ENCODE results near the gene BCOR. TPM values are rescaled to one million over a fixed set of nuclear protein-coding genes. Genes with fewer than 3 reads are reported as not detected.
A peak's percentile ranks its signal among the peaks of the same experiment; 100 is the strongest.

Gene BCOR
- total and polyA plus RNA-seq, 9 of the 15 experiments (the other 6 are each of a cell fraction or from before 2014, with no cell fraction given): 27.5 to 113 (median 37.6) TPM

DNA sequence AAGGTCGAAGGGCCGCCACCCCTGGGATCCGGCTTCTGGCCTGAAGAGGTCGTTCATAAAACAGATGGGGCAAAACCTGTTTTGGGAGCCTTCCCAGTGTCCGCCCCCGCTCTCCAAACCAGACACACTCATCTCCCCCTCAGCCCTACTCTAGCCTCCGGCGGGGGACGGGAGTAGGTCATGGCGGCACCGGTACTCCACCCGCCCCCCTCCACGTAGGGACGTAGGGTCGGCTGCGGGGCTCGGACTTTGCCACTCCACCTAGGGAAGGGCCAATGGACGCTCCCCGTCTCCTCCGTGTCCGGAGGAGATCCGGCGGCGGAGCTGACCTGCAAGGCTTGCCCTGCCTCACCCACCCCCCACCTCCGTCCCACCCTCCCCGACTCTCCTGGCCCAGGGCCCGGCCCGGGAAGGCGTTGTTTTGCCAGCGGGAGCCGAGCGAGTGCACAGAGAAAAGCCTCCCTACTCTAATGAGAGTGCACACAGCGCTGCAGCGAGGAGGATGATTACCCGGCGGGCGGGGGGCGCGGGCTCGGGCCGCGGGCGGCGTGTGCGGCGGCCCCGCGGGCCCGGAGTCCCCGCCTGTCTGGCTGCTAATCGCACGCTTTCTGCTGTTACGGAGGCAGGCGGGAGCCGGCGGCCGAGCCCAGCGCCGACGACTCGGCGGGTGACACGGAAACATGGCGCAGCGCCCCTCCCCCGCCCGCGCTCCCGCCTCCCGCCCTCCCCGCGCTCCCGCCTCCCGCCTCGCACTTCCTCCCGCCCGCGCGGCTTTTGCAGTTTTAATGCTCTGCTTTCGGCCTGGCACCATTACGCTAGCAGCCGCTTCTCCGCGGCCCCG, 8.3 kb upstream of the BCOR start (continued):
- TF ChIP-seq, protein P1, sequence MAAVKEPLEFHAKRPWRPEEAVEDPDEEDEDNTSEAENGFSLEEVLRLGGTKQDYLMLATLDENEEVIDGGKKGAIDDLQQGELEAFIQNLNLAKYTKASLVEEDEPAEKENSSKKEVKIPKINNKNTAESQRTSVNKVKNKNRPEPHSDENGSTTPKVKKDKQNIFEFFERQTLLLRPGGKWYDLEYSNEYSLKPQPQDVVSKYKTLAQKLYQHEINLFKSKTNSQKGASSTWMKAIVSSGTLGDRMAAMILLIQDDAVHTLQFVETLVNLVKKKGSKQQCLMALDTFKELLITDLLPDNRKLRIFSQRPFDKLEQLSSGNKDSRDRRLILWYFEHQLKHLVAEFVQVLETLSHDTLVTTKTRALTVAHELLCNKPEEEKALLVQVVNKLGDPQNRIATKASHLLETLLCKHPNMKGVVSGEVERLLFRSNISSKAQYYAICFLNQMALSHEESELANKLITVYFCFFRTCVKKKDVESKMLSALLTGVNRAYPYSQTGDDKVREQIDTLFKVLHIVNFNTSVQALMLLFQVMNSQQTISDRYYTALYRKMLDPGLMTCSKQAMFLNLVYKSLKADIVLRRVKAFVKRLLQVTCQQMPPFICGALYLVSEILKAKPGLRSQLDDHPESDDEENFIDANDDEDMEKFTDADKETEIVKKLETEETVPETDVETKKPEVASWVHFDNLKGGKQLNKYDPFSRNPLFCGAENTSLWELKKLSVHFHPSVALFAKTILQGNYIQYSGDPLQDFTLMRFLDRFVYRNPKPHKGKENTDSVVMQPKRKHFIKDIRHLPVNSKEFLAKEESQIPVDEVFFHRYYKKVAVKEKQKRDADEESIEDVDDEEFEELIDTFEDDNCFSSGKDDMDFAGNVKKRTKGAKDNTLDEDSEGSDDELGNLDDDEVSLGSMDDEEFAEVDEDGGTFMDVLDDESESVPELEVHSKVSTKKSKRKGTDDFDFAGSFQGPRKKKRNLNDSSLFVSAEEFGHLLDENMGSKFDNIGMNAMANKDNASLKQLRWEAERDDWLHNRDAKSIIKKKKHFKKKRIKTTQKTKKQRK (IDR thresholded peaks at IDR 0.05; ENCODE audit: borderline replicate concordance, low read depth, low read length): no peak
- TF ChIP-seq POLR2G (IDR thresholded peaks at IDR 0.05; ENCODE audit: low read depth, low read length) (peak; percentile 70), SETDB1 (IDR thresholded peaks at IDR 0.05; ENCODE audit: low read length) (no peak), ERF (CRISPR knock-in tag; IDR thresholded peaks at IDR 0.05) (0 out of 2 replicates have a peak, but pooled peaks have one; percentile 9), SMARCA4 (IDR thresholded peaks at IDR 0.05) (0 out of 2 replicates have a peak, but pooled peaks have one; percentile 5), ATF7 (IDR thresholded peaks at IDR 0.05) (no peak), EGR1 (conservative IDR thresholded peaks at IDR 0.05) (peak; percentile 90)
- TF ChIP-seq, protein P2, sequence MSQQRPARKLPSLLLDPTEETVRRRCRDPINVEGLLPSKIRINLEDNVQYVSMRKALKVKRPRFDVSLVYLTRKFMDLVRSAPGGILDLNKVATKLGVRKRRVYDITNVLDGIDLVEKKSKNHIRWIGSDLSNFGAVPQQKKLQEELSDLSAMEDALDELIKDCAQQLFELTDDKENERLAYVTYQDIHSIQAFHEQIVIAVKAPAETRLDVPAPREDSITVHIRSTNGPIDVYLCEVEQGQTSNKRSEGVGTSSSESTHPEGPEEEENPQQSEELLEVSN (IDR thresholded peaks at IDR 0.05; ENCODE audit: borderline replicate concordance in 1 of 2, extremely low read depth in 1 of 2, insufficient read depth in 1 of 2, insufficient read length in 1 of 2, low read depth in 1 of 2, low read length in 1 of 2, poor library complexity in 1 of 2, severe bottlenecking in 1 of 2): peak; percentile 69 to 93
- TF ChIP-seq, protein P3, sequence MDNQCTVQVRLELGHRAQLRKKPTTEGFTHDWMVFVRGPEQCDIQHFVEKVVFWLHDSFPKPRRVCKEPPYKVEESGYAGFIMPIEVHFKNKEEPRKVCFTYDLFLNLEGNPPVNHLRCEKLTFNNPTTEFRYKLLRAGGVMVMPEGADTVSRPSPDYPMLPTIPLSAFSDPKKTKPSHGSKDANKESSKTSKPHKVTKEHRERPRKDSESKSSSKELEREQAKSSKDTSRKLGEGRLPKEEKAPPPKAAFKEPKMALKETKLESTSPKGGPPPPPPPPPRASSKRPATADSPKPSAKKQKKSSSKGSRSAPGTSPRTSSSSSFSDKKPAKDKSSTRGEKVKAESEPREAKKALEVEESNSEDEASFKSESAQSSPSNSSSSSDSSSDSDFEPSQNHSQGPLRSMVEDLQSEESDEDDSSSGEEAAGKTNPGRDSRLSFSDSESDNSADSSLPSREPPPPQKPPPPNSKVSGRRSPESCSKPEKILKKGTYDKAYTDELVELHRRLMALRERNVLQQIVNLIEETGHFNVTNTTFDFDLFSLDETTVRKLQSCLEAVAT (IDR thresholded peaks at IDR 0.05): peak in 1 of 2 experiments; percentile 58; a peak in 1 of 4 replicates
- TF ChIP-seq, protein P4, sequence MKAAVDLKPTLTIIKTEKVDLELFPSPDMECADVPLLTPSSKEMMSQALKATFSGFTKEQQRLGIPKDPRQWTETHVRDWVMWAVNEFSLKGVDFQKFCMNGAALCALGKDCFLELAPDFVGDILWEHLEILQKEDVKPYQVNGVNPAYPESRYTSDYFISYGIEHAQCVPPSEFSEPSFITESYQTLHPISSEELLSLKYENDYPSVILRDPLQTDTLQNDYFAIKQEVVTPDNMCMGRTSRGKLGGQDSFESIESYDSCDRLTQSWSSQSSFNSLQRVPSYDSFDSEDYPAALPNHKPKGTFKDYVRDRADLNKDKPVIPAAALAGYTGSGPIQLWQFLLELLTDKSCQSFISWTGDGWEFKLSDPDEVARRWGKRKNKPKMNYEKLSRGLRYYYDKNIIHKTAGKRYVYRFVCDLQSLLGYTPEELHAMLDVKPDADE (conservative IDR thresholded peaks at IDR 0.05; ENCODE audit: control insufficient read depth, low read depth, low read length): 0 out of 2 replicates have a peak, but pooled peaks have one; percentile 36
- TF ChIP-seq, protein P5, sequence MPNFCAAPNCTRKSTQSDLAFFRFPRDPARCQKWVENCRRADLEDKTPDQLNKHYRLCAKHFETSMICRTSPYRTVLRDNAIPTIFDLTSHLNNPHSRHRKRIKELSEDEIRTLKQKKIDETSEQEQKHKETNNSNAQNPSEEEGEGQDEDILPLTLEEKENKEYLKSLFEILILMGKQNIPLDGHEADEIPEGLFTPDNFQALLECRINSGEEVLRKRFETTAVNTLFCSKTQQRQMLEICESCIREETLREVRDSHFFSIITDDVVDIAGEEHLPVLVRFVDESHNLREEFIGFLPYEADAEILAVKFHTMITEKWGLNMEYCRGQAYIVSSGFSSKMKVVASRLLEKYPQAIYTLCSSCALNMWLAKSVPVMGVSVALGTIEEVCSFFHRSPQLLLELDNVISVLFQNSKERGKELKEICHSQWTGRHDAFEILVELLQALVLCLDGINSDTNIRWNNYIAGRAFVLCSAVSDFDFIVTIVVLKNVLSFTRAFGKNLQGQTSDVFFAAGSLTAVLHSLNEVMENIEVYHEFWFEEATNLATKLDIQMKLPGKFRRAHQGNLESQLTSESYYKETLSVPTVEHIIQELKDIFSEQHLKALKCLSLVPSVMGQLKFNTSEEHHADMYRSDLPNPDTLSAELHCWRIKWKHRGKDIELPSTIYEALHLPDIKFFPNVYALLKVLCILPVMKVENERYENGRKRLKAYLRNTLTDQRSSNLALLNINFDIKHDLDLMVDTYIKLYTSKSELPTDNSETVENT (CRISPR knock-in tag; IDR thresholded peaks at IDR 0.05): 0 out of 2 replicates have a peak, but pooled peaks have one; percentile 30
- TF ChIP-seq, protein P6, sequence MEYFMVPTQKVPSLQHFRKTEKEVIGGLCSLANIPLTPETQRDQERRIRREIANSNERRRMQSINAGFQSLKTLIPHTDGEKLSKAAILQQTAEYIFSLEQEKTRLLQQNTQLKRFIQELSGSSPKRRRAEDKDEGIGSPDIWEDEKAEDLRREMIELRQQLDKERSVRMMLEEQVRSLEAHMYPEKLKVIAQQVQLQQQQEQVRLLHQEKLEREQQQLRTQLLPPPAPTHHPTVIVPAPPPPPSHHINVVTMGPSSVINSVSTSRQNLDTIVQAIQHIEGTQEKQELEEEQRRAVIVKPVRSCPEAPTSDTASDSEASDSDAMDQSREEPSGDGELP (CRISPR knock-in tag; IDR thresholded peaks at IDR 0.05; ENCODE audit: borderline replicate concordance): peak; percentile 34; the same call in 1 of the 2 replicates
